HCT116 (cell line): Measurements from ENCODE around the gene DNASE1L3.

Source experiments
- CEBPB ChIP-seq: IDR thresholded peaks from 2 replicates; pipeline ENCODE4 v1.6.1; 2012; ENCODE audit warnings: low read depth
- EZH2 ChIP-seq: fragments of 200-600 bp; sonication (generic); IDR thresholded peaks from 2 replicates; pipeline ENCODE4 v1.6.1; 2017; ENCODE audit warnings: antibody characterized with exemption, mixed run types
- EZH2phosphoT487 ChIP-seq: fragments of 200-600 bp; IDR thresholded peaks from 2 replicates; pipeline ENCODE4 v1.6.1; 2018; ENCODE audit warnings: antibody characterized with exemption, borderline replicate concordance
- POLR2A ChIP-seq: IDR thresholded peaks from 2 replicates; pipeline ENCODE4 v1.7.0; 2011; ENCODE audit warnings: borderline replicate concordance; ENCODE audit not compliant: insufficient read depth, insufficient read length; ENCODE audit errors: extremely low read depth
- POLR2AphosphoS5 ChIP-seq: IDR thresholded peaks from 2 replicates; pipeline ENCODE4 v1.6.1; 2011; ENCODE audit warnings: mild to moderate bottlenecking, low read depth, low read length, moderate library complexity
- REST ChIP-seq: IDR thresholded peaks from 2 replicates; pipeline ENCODE4 v1.6.1; 2012; ENCODE audit warnings: low read depth
- TCF7L2 ChIP-seq: IDR thresholded peaks from 2 replicates; pipeline ENCODE4 v1.7.0; 2011; ENCODE audit warnings: borderline replicate concordance, inconsistent platforms; ENCODE audit not compliant: insufficient read depth, insufficient read length; ENCODE audit errors: extremely low read depth
- TF ChIP-seq, protein P1 (sequence below), 3 experiments: fragments of 200-600 bp in 1 of 3; sonication (generic) in 1 of 3; IDR thresholded peaks in 2 of 3; conservative IDR thresholded peaks in 1 of 3; 2 replicates each; pipeline ENCODE4 v1.5.1; 2012 to 2017; ENCODE audit warnings: low read depth in 2 of 3, low read length in 2 of 3, antibody characterized with exemption in 1 of 3, borderline replicate concordance in 1 of 3, control low read depth in 1 of 3, mild to moderate bottlenecking in 1 of 3, mixed read lengths in 1 of 3, mixed run types in 1 of 3, moderate library complexity in 1 of 3; ENCODE audit not compliant: insufficient read depth in 1 of 3
- TF ChIP-seq, protein P2 (sequence below): IDR thresholded peaks from 2 replicates; pipeline ENCODE4 v1.6.1; 2012

- TF ChIP-seq, protein P1, sequence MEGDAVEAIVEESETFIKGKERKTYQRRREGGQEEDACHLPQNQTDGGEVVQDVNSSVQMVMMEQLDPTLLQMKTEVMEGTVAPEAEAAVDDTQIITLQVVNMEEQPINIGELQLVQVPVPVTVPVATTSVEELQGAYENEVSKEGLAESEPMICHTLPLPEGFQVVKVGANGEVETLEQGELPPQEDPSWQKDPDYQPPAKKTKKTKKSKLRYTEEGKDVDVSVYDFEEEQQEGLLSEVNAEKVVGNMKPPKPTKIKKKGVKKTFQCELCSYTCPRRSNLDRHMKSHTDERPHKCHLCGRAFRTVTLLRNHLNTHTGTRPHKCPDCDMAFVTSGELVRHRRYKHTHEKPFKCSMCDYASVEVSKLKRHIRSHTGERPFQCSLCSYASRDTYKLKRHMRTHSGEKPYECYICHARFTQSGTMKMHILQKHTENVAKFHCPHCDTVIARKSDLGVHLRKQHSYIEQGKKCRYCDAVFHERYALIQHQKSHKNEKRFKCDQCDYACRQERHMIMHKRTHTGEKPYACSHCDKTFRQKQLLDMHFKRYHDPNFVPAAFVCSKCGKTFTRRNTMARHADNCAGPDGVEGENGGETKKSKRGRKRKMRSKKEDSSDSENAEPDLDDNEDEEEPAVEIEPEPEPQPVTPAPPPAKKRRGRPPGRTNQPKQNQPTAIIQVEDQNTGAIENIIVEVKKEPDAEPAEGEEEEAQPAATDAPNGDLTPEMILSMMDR (IDR thresholded peaks at IDR 0.05 in 2 of 3, conservative IDR thresholded peaks at IDR 0.05 in 1 of 3; ENCODE audit: borderline replicate concordance in 1 of 3, insufficient read depth in 1 of 3, low read depth in 2 of 3, low read length in 2 of 3): no peak
- TF ChIP-seq CEBPB (no peak), REST (no peak), POLR2AphosphoS5 (no peak), TCF7L2 (no peak), POLR2A (no peak), EZH2 (no peak), EZH2phosphoT487 (no peak)
- TF ChIP-seq, protein P2, sequence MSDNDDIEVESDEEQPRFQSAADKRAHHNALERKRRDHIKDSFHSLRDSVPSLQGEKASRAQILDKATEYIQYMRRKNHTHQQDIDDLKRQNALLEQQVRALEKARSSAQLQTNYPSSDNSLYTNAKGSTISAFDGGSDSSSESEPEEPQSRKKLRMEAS: no peak
Measured at GRCh38 chr3:58234516-58234931, 23.8 kb upstream of the DNASE1L3 start.
